ENCODE measurements around the gene ARHGAP1.

The ARHGAP1 gene

GRCh38 chr11:46639197-46639839 is 61.1 kb downstream of the ARHGAP1 start:
- no peak for DNase-seq (ENCODE audit: low read depth)

DNA sequence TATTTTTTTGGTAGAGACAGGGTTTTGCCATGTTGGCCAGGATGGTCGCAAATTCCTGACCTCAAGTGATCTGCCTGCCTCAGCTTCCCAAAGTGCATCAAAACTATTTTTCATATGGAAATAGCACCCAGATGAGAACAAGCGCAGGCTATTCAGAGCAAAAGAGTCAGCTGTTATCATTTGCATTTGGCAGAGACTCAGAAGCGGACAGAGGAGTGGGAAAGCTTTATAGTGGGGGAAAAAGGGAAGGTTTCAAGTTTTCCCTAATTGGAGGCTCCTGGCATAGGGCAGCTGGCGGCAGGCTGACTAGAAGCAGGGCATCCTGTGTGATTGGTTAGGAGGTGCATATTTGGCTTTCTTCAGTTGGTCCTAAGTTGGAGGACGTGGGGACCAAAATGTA is 62.9 kb downstream of the ARHGAP1 start:
- no peak for DNase-seq (ENCODE audit: low read depth)

DNA sequence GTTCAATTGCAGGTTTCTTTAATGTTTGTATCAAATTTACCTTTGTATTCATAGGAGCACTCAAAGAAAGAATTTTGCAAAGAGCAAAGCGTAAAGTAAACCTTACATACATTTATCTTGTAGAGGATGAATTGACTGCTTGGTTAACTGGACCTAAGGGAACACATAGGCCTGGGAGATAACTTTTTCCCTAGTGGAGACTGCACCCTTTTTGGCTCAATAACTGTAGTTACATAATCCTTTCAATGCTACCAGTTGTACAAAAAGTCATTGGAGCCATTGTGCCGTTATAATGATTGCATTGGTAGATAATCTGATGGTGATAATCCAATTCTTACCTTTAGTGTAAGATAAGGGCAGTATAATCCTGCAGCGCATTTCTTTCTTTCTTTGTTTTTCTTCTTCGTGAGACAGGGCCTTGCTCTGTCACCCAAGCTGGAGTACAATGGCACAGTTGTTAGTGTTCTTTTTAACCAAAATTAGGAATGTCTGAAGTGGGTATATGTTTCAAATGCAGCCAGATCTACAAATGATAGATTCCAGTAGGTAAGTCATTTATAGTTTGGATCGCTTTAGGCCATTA is 64.8 kb downstream of the ARHGAP1 start:
- no peak for DNase-seq (ENCODE audit: low read depth)

DNA sequence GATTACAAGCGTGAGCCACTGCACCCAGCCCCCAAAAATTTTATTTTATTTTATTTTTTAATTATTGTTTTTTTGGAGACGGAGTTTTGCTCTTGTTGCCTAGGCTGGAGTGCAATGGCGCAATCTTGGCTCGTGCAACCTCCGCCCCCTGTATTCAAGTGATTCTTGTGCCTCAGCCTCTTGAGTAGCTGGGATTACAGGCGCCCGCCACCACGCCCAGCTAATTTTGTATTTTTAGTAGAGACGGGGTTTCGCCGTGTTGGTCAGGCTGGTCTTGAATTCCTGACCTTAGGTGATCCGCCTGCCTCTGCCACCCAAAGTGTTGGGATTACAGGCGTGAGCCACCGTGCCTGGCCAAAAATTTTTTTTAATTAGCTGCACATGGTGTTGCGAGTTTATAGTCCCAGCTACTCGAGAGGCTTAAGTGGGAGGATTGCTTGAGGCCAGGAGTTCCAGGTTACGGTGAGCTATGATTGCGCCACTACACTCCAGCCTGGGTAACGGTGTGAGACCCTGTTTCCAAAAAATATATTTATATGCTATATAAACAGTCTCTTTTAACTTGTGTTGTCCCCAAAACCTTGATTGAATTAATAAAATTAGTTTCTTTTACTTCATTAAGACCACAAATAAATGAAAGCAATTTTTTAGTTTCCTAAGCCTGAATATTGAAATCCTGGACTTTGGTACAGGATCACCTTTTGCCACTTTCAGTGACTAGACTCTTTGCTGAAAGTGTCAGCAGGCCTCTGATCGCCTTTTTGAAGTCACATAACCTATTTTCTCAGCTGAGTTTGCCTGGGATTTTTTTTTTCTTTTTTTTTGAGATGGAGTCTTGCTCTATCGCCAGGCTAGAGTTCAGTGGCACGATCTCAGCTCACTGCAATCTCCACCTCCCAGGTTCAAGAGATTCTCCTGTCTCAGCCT is 66.9 kb downstream of the ARHGAP1 start:
- no peak for DNase-seq (ENCODE audit: low read depth)

GRCh38 chr11:46632502-46632901 is 67.9 kb downstream of the ARHGAP1 start:
- no peak for DNase-seq (ENCODE audit: low read depth)

- no peak for DNase-seq (ENCODE audit: low read depth)
Measured at GRCh38 chr11:46631676-46632075, 68.7 kb downstream of the ARHGAP1 start.

- DNase-seq (ENCODE audit: low read depth), result no peak
Measured at GRCh38 chr11:46630237-46630636, 70.2 kb downstream of the ARHGAP1 start.

- DNase-seq (ENCODE audit: low read depth), result no peak
Measured at GRCh38 chr11:46628961-46629360, 71.5 kb downstream of the ARHGAP1 start.
